ENCODE results near the gene XXYLT1.

GRCh38 chr3:195177422-195178123 lies 93.4 kb downstream of the XXYLT1 start:
- no peak for TF ChIP-seq CTCF (IDR thresholded peaks at IDR 0.05 in 2 of 3, conservative IDR thresholded peaks at IDR 0.05 in 1 of 3; ENCODE audit: borderline replicate concordance in 1 of 3, insufficient read depth in 1 of 3, low read depth in 2 of 3, low read length in 2 of 3)
- no peak for TF ChIP-seq MAX (IDR thresholded peaks at IDR 0.05)

All from HCT116 (cell line).